SKM-1 (cell line): ENCODE measurements around the gene DCDC2.
A peak's percentile ranks its signal among the peaks of the same experiment; 100 is the strongest.
"Not testable (repeated sequence)": the region's sequence is repeated elsewhere in the genome, so short reads cannot be mapped to it uniquely, and the experiment has no call there.

ENCODE experiments used
- DNase-seq: peaks from one replicate; lab custom pipeline; 2025; ENCODE audit not compliant: unreplicated experiment; lab: John Stamatoyannopoulos, UW

The DCDC2 gene

DNA sequence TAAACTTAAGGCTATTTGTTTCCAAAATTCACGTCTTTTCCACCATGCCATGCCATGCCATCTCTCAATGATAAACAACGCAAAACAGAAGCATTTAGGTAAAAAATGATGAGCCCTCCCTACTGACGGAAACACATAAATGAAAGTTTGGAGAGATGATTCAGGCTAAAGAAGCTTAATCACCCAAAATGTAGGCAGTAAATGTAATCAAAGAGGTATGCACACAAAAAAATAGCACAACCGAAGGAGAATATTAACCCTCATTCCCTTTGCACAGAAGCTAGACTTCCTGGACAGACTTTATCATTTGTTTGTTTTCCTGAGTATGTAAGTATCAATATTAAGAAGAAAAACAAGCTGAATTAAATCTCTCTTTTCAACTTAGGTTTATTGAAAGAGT, 28.8 kb downstream of the DCDC2 start:
- no peak for DNase-seq

DNA sequence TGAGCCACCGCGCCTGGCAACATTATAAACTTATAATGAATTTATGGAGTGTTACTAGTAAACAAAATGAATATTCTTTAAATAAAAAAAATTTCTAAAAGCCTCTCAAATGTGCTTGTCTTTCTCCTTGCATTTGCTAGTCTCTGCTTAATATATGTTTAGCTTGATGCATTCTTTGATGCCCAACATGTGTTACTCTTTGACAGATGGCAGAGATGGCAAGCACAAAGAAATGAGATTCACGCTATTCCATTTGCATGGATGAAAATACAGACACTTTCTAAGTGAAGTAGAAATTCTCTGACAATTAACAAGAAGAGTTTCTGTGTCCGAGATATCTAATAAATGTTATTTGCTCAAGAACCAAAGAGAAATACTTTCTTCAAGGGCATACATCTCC, 30.1 kb downstream of the DCDC2 start:
- DNase-seq = no peak

DNA sequence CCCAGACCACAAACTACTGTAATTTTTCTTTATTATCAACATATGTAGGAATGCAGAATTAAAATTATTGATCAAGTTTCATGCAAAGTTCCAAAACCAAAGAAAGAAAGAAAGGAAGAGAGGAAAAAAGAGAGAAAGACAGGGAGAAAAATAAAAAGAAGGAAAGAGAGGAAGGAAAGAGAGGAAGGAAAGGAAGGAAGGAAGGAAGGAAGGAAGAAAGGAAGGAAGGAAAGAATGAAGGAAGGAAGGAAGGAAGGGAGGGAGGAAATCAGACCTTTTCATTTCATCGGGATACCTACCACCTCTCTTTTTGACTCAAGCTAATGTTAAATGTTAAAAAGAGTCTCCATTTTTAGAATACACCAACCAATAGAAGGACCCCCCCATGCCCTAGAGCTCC, 31.9 kb downstream of the DCDC2 start:
- DNase-seq = no peak

DNA sequence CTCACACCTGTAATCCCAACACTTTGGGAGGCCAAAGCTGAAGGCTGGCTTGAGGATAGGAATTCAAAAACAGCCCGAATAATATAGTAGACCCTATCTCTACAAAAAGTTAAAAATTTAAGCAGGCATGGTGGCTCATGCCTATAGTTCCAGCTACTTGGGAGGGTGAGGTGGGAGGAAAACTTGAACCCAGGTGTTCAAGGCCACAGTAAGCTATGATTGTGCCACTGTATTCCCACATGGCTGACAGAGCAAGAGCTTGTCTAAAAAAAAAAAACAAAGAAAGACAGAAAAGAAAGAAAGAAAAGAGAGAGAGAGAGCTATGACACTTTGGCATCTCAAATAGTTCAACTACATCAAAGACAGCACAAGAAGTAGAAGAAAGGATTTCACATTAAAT, 33.2 kb downstream of the DCDC2 start:
- DNase-seq = no peak

DNA sequence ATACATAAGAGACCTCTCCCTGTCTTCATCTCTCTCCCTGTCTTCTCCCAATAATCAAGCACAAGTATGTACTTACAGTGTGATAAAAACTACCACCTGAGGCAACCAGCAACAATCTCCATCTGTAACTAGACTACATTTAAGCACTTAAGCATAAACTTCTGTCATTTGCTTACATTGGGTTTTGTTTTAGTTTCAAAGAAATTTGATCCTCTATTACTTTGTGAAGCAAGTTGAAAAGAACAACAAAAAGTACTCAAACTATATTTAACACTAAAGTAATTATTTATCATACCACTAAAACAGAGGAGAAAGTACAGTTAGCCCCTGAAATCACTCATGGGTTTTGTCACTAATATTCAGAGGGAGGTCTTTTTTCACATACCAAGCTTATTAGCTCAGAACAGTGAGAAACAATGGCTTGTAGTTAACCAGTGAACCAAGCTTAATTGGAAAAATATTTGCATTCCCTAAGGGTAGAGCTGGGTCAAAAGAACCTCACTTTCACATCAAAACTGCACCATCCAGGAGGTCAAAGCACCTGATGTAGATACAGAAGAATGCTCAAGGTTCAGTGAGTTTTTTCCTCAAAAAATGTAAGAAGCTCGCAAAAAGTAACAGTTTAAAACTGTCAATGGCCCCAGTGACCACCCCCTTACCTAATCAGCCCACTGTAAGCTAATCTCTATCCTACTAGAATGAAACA, 34.1 kb downstream of the DCDC2 start:
- DNase-seq = no peak

DNA sequence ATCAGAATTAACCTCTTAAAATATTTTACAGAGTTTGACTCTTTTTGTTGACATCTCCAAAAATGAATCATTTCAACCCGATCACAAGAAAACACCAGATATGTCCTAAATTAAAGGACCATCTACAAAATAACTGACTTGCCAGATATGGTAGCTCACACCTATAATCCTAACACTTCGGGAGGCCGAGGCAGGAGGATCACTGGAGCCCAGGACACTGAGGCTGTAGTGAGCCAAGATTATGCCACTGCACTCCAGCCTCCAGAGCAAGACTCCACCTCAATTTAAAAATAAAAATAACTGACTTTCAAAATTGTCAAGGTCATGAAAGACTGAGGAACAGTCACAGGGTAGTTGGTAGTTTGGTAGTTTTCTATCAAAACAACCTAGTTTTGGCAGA, 34.9 kb downstream of the DCDC2 start:
- DNase-seq = no peak

DNA sequence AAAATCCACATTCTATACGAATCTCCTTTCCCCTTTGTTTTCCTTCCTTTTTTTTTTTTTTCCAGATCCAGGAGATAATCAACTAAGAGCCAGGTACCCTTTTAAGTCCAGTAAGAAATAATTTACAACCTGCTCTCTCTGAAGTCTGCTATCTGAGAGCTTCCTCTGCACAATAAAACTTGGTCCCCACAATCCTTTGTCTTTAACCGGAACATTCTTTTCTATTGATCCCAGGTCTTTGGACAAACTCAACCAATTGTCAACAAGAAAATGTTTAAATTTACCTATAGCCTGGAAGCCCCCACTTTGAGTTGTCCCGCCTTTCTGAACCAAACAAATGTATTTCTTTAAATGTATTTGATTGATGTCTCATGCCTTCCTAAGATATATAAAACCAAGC, 35.4 kb downstream of the DCDC2 start:
- not testable (repeated sequence) for DNase-seq

DNA sequence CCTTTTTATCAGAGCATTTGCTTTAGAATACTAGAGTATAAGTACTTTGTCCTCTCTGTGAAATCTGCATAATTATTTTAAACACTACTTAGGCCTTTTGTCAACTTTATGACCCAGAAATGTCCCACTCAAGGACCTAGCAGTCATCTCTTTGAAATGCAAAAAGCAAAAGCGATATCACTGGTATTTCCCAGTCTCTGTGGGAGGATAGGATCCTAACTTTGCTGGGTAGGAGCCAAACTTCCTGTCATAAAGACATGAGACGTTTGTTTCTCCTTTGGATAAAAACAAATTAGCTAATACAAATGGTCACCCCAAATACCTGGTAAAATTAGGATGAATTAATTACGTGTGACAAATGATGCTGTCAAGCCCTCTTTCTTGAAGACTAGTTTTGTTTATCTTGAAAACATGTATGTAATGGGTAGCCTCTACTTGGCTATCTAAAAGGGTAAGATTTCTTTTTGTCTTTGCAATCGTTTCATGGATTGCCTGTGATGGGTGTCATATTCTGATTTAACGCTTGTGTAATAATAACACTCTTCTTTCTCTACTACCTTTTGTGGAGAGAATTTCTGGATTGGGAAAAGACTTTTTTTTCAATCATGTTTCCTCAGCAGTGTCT, 36.2 kb downstream of the DCDC2 start:
- no peak for DNase-seq

DNA sequence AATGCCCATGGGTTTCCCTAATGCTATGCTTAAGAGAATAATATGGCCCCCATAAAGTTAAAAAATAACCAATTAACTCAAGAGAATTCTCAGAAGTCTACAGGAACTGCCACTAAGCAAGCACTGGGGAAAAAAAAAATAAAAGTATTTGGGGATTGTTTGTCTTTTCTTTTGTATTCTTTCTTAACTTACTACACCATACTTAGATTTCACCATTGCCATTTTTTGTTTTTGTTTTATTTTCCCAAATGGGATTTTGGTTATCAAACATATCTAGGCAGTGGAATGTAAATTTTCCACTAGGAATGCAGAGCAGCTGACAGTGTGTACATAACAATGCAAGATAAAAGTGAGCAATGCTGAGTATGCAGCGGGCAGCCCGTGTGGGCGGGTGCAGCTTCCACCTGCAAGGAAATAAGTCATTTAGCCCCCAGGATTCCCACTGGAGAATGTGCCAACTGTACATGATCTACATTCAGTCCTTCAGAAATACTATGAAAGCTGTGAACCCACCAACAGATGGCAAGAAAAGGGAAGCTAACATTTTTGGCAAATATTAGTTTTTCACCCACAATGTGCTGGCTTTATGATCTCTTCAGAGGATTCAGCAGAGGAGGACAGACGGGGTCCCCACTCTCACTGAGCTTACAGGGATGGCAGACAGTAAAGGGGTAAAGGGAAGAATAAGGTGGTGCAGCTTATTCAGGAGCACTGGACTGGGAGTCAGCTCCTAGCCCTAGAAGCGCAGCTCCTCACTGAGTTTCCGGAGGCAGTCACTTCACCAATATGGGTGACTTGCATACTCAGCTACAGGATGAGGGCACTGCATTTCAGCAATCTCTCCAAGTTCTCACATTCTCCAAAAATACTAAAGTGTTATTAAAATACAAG, 44.4 kb downstream of the DCDC2 start:
- no peak for DNase-seq

DNA sequence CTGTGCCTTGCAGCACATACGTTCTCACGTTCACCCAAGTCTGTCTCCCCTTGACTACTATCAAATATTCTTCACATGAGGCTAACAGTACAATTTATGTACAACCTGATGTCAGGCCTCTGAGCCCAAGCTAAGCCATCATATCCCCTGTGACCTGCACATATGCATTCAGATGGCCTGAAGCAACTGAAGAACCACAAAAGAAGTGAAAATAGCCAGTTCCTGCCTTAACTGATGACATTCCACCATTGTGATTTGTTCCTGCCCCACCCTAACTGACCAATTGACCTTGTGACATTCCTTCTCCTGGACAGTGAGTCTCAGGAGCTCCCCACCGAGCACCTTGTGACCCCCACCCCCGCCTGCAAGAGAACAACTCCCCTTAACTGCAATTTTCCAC, 46.1 kb downstream of the DCDC2 start:
- not testable (repeated sequence) for DNase-seq

DNA sequence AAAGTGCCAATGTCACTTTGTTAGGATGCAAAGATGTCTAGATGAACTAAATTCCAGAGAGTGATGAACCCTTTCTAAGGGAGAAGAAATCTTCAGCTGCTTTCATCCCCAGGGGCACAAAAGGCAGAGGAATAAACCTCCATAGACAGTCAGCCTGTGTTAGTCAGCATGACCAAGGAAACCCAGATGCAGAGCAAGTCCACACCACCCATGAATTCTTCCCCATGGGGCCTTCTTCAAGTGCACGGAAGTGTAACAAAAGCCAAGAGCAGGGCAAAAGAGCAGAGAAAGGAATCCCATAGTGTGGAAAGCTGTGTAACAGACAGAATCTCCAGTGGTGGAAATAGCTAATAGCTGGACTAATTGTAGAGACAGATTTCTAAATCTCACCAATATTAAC, 50.0 kb downstream of the DCDC2 start:
- DNase-seq = no peak

DNA sequence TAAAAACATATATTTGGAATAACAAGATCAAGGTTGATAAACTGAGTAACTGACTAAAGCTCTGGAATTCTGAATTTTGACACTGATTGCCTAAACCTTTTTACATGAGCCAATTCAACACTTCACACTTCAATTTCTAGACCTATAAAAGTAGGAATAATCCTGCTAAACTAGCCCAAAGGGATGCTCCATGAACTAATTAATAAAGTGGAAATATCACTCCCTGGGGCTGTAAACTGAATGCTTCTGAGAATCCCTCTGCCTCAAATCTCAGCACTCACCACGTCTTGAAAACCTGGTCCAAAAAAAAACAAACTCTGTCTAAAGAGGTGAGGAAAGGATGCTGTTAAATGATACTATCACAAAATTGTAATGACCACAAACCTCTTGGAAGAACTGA, 50.9 kb downstream of the DCDC2 start:
- DNase-seq = no peak

DNA sequence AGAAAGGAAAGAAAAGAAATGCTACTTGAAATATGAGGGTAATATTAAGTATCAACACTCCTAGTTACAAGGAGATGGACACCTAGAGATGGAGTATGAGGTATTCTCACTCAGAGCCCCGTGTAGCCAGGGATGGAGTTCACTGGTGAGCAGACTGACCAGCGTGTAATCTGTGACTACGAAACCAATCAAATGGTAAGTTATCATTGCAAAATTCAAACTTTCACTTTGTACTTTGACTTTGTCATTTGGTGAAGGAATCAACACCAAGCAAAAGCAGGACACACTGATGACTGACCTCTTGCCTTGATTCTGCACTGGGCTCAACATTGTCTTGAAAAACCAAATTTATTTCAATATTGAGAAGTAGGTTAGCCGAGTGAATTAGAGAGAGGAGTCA, 51.8 kb downstream of the DCDC2 start:
- no peak for DNase-seq

DNA sequence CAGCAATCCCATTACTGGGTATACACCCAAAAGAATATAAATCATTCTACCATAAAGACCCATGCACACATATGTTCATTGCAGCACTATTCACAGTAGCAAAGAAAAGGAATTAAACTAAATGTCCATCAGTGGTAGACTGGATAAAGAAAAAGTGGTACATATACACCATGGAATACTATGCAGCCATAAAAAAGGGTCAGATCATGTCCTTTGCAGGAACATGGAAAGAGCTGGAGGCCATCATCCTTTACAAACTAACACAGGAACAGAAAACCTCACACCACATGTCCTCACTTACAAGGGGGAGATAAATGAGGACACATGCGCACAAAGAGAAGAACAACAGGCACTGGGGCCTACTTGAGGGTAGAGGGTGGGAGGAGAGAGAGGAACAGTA, 60.9 kb downstream of the DCDC2 start:
- no peak for DNase-seq

DNA sequence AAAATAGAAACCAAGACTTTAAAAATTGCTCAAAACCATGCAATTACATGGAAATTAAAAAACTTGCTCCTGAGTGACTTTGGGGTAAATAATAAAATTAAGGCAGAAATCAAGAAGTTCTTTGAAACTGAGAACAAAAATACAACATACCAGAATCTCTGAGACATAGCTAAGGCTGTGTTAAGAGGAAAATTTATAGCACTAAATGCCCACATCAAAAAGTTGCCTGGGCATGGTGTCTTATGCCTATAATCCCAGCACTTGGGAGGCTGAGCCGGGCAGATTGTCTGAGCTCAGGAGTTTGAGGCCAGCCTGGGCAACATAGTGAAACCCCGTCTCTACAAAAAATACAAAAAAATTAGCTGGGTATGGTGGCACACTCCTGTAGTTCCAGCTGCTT, 64.0 kb downstream of the DCDC2 start:
- DNase-seq = not testable (repeated sequence)

DNA sequence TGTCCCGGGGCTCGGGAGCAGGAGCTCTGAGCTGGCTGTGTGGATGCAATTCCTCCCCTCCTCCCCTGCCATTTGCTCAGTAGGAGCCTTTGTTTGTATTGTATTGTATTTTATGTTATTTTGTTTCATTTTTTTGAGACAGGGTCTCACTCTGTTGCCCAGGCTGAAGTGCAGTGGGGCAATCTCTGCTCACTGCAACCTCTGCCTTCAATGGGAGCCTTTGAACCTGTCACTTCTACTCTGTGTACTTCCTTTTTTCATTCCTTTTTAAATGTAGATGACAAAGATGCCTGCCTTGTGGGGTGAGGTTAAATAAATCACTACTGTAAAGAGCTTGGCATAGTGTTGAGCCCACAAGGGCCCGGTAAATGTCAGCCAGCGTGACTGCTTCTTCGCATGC, 70.6 kb downstream of the DCDC2 start:
- DNase-seq = no peak

DNA sequence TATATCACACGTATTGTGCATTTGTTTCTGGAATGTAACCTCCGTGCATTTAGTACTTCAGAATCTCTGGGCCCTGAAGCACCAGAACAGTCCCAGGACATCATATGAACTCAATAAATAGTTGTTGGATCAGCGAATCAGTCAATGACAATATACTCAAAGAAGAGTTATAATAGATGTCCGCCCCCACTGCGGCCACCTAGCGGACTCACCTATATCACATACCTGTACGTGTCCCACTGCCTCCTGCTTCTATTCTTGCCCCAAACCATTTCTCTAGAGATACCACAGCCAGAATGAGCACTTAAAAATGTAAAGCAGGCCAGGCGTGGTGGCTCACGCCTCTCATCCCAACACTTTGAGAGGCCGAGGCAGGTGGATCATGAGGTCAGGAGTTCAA, 73.9 kb downstream of the DCDC2 start:
- no peak for DNase-seq

DNA sequence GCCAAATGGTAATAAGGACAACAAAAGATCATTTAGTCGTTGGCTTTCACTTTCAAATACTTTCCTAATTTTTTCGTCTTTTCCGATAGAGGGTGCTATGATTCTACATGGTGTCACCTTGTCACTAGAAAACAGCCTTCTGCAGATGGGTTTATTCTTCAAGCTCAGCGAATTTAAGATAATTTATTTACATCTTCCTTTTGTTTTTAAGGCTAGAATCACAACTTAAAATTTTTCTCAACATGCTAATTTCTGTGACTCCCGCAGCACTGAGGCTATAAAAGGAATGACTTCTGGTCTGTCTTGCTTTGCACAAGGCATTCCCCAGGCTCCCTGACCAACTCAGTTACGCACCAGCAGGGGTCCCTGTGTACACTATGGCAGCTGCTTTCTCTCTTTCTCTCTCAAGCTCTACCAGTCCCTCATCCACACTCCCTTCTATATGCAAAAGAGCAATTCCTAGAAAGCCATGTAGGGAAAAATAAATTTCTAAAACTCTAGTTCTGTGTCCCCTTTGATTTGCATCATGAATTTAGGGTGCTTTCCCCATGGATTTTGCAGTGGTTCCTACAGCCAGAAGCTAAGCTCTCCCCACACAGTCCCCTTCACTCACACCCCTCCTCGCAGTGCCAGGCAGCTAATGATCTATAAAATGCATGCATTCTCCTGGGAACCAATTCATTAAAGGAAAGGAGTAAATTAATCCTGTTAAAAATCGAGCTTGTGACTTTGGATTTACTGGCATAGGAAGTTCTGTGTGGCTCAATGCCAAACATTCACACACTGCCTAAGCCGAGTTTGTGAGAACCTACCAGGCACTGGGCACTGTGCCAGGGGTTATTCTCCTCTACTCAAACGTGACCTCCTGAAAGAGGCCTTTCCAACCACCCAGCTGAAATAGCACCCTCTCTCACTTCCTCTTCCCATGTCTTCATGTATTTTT, 74.5 kb downstream of the DCDC2 start:
- peak; percentile 60 for DNase-seq

DNA sequence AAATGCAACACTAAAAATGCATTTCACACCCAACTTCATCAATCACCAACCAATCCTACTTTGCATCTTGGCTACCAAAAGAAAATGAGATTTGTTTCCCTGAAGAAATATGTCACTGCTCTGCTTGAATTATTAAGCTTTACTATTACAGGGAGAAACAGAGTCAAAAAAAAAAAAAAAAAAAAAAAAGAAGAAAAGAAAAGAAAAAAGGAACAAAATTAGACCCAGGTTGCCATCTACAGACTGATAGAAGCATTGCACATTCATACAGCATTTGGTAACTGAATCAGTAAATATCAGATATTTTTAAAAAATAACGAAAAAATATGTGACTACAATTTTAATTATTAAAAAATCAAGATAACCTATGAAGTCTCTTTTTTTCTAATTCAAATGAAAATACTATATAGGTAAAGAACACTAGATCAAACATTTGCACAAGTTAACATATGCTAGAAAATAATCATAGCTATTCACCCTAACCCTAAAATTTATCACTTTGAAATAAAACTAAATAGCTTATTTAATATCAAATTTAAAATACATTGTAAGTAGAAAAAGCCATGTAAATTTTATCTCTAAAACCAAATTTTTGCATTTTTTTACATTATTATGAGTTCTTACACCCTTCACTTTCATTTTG, 83.3 kb downstream of the DCDC2 start:
- no peak for DNase-seq

DNA sequence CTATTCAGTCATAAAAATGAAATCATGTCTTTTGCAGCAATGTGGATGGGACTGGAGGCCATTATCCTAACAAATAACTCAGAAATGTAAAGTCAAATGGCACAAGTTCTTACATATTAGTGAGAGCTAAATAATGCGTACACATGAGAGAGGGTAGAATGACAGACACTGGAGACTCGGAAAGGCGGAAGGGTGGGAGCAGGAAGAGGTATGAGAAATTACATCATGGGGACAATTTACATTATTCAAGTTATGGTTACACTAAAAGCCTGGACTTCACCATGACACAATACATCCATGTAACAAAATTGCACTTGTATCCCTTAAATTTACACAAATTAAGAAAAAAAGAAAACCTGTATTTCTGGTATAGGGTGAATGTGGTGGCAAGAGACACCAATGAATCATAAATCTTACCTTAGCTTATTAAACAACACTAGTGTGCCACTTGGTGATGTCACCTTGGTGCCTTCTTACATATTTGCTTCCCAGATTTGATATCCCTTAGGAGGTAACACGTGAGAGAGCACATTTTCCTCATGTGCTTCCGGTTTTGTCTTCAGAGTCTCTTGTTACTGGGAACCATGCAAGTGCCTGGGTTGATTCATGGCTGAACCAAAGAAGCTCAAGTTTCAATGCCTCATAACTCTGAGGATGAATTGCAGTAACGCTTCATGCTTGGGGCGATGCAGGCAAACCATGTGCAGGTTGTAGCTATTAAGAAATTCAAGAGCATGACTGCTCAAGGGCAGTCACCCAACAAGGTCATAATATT, 84.6 kb downstream of the DCDC2 start:
- DNase-seq = no peak
